Putamen (tissue), 1 donor: ENCODE results near the gene LTB4R2.

ENCODE experiments used
- DNase-seq: peaks from one replicate; pipeline ENCODE4 v3.0.0-alpha.2; 2016; ENCODE audit warnings: low spot score

LTB4R2 gene

GRCh38 chr14:24277606-24278321, 32.2 kb upstream of the LTB4R2 start:
- DNase-seq = no peak

GRCh38 chr14:24278424-24278823, 31.5 kb upstream of the LTB4R2 start:
- DNase-seq = no peak

GRCh38 chr14:24279301-24280186, 30.4 kb upstream of the LTB4R2 start:
- DNase-seq = peak; percentile 62

- DNase-seq = no peak
Measured at GRCh38 chr14:24280797-24281460, 29.0 kb upstream of the LTB4R2 start.

- DNase-seq = no peak
Measured at GRCh38 chr14:24281636-24282035, 28.3 kb upstream of the LTB4R2 start.

- no peak for DNase-seq
Measured at GRCh38 chr14:24282736-24283135, 27.2 kb upstream of the LTB4R2 start.

- DNase-seq = no peak
Measured at GRCh38 chr14:24283796-24284460, 26.0 kb upstream of the LTB4R2 start.

- DNase-seq = no peak
Measured at GRCh38 chr14:24284501-24285035, 25.4 kb upstream of the LTB4R2 start.

GRCh38 chr14:24285351-24285750, 24.6 kb upstream of the LTB4R2 start:
- no peak for DNase-seq

- no peak for DNase-seq
Measured at GRCh38 chr14:24286996-24287395, 22.9 kb upstream of the LTB4R2 start.

- no peak for DNase-seq
Measured at GRCh38 chr14:24289649-24290280, 20.2 kb upstream of the LTB4R2 start.

GRCh38 chr14:24290746-24291145, 19.2 kb upstream of the LTB4R2 start:
- DNase-seq = no peak

GRCh38 chr14:24291446-24292117, 18.4 kb upstream of the LTB4R2 start:
- DNase-seq = no peak

GRCh38 chr14:24292118-24292807, 17.7 kb upstream of the LTB4R2 start:
- no peak for DNase-seq

- no peak for DNase-seq
Measured at GRCh38 chr14:24293525-24293924, 16.4 kb upstream of the LTB4R2 start.

- DNase-seq = no peak
Measured at GRCh38 chr14:24296341-24297157, 13.4 kb upstream of the LTB4R2 start.

- no peak for DNase-seq
Measured at GRCh38 chr14:24297190-24297964, 12.6 kb upstream of the LTB4R2 start.

GRCh38 chr14:24298892-24299254, 11.1 kb upstream of the LTB4R2 start:
- DNase-seq = no peak
